Epithelial cell of esophagus (primary cell): ENCODE results near the gene RABL6.
"Not testable (repeated sequence)": the region's sequence is repeated elsewhere in the genome, so short reads cannot be mapped to it uniquely, and the experiment has no call there.

Source experiments
- DNase-seq: peaks from one replicate; pipeline ENCODE4 v3.0.0; 2010; ENCODE audit warnings: low read depth
- H3K4me3 ChIP-seq: 2 replicates; pipeline ENCODE4 v1.5.1; 2011; ENCODE audit warnings: mild to moderate bottlenecking, low read length, control low read depth
- TF ChIP-seq, protein P1 (sequence below): IDR thresholded peaks from 2 replicates; pipeline ENCODE4 v1.5.1; 2011; ENCODE audit warnings: low read depth, mild to moderate bottlenecking, low read length, control low read depth, inconsistent platforms; ENCODE audit not compliant: insufficient read depth; ENCODE audit errors: missing control alignments

The RABL6 gene

DNA sequence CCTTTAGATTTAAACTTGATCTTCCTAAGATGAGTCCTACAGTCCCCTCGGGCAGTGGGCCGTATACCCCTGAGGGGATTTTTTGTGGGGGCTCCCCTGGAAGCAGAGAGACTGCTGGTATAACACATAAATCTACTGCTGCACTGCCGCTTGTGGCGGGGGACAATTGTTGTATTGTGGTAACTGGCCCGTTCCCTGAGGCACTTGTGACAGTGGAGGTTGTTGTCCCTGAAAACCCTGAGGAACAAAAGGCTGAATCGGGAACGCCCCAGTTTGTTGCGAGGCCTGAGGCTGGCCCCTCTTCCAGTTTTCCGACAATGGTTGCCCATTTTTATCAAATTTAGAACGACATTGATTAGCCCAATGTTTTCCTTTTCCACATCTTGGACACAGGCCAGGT, 21.3 kb upstream of the RABL6 start:
- DNase-seq, result no peak
- TF ChIP-seq, protein P1, sequence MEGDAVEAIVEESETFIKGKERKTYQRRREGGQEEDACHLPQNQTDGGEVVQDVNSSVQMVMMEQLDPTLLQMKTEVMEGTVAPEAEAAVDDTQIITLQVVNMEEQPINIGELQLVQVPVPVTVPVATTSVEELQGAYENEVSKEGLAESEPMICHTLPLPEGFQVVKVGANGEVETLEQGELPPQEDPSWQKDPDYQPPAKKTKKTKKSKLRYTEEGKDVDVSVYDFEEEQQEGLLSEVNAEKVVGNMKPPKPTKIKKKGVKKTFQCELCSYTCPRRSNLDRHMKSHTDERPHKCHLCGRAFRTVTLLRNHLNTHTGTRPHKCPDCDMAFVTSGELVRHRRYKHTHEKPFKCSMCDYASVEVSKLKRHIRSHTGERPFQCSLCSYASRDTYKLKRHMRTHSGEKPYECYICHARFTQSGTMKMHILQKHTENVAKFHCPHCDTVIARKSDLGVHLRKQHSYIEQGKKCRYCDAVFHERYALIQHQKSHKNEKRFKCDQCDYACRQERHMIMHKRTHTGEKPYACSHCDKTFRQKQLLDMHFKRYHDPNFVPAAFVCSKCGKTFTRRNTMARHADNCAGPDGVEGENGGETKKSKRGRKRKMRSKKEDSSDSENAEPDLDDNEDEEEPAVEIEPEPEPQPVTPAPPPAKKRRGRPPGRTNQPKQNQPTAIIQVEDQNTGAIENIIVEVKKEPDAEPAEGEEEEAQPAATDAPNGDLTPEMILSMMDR, result no peak
- H3K4me3 ChIP-seq, result no peak overlapping the region

DNA sequence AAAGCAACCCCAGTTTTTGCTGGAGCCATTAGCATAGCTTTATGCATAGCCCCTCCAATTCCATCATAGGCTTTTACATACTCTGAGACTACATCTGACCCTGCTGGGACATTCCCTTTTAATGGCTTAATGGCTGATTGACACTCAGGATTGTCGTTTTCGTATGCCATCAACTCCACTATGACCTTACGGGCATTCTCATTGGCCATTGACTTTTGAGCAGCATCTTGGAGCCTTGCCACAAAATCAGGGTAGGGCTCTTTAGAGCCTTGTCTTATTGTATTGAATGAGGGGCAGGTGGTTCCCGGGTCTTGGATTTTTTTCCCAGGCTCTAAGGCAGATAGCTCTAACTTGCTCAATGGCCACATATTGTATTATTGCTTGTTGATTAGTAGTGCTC, 20.8 kb upstream of the RABL6 start:
- H3K4me3 ChIP-seq, DNase-seq: not testable (repeated sequence)

DNA sequence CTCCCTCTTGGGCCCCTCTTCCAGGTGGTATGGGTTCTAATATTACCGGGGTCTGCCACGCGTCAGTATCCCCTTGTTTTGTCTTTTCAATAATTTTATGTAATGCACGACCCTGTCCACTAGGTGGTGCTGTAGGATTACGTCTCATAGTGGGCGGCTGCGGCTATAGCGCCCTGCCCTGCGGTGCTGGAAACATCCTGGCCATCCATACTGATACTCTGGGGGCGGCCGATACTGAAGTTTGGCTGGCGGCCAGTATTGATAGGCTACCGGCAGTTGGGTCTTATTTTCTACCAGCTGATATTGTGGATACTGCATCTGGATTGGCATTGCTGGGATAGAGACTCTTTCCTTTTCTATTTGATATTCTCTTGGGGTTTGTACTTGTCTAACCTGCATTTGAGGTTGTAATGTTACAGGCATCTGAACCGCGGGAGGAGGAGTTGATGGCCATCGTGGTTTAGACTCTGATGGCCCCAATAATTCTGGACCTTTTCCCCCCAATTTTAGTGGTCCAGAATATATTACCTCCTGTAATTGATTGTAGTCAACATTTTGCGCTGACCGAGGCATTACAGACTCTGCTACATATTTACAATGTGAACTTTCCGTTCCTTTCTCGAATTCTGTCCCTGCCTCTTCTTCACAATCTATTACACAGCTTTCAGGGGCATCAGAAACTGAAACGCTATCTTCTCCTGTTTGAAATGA, 19.9 kb upstream of the RABL6 start:
- peak; percentile 55 for DNase-seq
- TF ChIP-seq, protein P1, result peak; percentile 70
- no peak overlapping the region for H3K4me3 ChIP-seq

DNA sequence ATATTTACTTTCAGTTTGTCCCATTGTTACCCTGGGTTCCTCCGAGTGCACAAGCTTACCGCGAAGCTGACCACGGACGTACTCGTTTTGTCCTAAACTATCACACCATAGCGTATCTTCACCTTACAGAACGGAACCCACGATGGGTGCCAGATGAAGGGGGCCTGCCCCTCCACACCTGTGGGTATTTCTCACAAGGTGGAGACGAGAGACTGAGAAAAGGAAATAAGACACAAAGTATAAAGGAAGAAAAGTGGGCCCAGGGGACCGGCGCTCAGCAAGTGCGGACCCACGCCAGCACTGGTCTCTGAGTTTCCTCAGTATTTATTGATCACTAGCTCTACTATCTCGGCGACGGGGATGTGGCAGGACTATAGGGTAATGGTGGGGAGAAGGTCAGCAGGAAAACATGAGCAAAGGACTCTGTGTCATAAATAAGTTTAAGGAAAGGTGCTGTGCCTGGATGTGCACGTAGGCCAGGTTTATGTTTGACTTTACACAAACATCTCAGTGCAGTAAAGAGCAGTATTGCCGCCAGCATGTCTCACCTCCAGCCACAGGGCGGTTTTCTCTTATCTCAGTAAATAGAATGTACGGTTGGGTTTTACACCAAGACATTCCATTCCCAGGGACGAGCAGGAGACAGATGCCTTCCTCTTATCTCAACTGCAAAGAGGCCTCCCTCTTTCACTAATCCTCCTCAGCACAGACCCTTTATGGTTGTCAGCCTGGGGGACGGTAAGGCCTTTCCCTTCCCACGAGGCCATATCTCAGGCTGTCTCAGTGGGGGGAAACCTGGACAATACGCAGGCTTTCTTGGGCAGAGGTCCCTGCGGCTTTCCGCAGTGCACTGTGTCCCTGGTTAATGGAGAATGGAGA, 18.9 kb upstream of the RABL6 start:
- H3K4me3 ChIP-seq, DNase-seq: not testable (repeated sequence)

DNA sequence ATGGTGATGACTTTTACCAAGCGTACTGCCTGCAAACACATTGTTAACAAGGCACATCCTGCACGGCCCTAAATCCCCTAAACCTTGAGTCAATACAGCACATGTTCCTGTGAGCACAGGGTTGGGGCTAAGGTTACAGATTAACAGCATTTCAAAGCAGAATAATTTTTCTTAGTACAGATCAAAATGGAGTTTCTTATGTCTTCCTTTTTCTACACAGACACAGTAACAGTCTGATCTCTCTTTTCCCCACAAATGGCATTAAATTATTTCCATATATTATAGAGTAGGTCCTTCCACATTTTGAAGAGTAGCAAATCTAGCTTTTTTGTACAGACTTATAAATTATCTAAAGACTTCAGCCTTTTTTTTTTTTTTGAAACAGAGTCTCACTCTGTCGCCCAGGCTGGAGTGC, 18.2 kb upstream of the RABL6 start:
- DNase-seq, result no peak
- H3K4me3 ChIP-seq, result no peak overlapping the region
- TF ChIP-seq, protein P1, result no peak

DNA sequence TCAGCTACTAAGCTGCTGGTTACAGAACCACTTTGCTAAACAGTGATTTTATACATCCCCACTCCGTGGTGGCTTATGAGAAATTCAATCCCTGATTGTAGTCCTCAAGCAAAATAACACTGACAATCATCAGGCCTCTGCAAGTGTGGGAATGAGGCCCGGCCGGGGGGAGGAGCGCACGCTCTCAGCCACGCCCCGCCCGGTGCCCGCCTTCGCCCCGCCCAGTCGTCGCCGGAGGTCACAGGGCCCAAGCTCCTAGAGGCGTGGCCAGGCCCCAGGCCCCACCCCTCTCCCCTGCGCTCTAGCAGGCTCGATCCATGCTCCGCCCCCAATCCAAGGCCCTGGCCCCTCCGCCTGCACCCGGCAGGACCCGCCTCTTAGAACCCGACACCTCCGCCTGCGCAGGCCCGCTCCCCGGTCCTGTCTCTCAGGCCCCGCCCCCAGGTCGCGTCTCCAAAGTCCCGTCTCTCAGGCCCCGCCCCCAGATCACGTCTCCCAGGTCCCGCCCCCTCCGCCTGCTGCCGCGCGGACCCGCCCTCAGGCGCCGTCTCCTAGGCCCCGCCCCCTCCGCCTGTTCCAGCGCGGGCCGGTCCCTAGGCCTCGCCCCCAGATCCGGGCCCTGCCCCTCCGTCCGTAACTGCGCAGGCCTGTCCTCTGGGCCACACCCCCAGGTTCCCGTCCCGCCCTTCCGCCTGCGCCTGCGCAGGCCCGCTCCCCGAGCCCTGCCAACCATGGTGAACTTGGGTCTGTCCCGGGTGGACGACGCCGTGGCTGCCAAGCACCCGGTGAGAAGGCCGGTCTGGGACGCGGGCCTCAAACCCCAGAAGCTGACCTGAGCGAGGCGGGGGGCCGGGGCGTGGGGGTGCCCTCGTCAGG, 16.9 kb upstream of the RABL6 start, which contains the start of gene TMEM141:
Gene TMEM141, plus strand, starts transcription at position 705 of the 876 bp plus-strand sequence. Its CDS starts 27 bp downstream, at position 732.
- H3K4me3 ChIP-seq, result peak within 1 kb of the TSS; percentile 86
- TF ChIP-seq, protein P1, result no peak
- DNase-seq, result peak; percentile 100

DNA sequence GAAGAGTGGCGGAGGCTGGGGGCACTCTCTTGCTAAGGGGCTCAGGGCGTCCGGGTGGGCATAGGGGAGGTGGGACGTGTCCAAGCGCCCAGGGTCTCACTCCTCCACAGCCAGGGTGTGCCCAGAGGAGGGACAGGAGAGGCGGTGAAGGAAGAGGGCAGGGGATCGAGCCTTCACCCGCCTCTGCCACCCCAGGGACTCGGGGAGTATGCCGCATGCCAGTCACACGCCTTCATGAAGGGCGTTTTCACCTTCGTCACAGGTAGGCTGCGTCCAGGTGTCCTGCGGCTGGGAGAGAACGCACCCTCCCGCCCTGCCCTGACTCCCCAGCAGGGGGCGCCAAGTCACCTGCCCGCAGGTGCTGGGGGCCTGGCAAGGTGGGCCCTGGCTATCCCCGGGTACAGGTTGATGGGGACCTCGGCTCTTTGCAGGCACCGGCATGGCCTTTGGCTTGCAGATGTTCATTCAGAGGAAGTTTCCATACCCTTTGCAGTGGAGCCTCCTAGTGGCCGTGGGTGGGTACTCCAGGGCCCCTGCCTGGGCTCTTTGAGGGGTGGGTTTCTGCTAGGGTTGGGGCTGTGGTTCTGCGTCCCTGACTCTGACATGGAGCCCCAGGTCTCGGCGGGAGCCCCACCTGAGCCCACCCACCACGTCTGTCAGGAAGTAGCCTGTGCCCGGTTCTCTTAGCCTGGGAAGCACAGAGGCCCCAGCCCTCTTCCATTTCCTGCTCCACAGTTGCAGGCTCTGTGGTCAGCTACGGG, 16.1 kb upstream of the RABL6 start:
- DNase-seq, result peak; percentile 90
- TF ChIP-seq, protein P1, result peak; percentile 94
- H3K4me3 ChIP-seq, result peak overlapping the region; percentile 86
